Lung (tissue), 12 donors: ENCODE results near the gene LYZL1. TPM values are rescaled to one million over a fixed set of nuclear protein-coding genes. Genes with fewer than 3 reads are reported as not detected.
"Not testable (repeated sequence)": the region's sequence is repeated elsewhere in the genome, so short reads cannot be mapped to it uniquely, and the experiment has no call there.

ENCODE experiments used
- ATAC-seq: fragments of 200-7000 bp; cut with Tn5 transposase; one replicate; pipeline ENCODE4 v1.9.1; 2020; ENCODE audit warnings: moderate number of reproducible peaks; ENCODE audit not compliant: insufficient read depth, low FRiP score
- DNase-seq, 3 donors: peaks; one replicate each; pipeline ENCODE4 v3.0.0-alpha.2; 2013 to 2017
- H3K27ac ChIP-seq, 2 donors: one replicate each; pipeline ENCODE4 v1.5.1; 2013; ENCODE audit warnings: mild to moderate bottlenecking in 2 of 2, moderate library complexity in 2 of 2, control low read depth in 1 of 2, inconsistent platforms in 1 of 2, low read depth in 1 of 2, low read length in 1 of 2
- H3K27me3 ChIP-seq, 3 donors: one replicate each; pipeline ENCODE4 v1.5.1; 2013; ENCODE audit warnings: low read length in 2 of 3; ENCODE audit not compliant: control insufficient read depth in 3 of 3, insufficient read depth in 3 of 3
- H3K36me3 ChIP-seq, 4 donors: one replicate each; pipeline ENCODE4 v1.5.1; 2013; ENCODE audit warnings: low read length in 4 of 4, mild to moderate bottlenecking in 1 of 4, moderate library complexity in 1 of 4; ENCODE audit not compliant: control insufficient read depth in 4 of 4, insufficient read depth in 4 of 4
- H3K4me1 ChIP-seq, 5 donors: one replicate each; pipeline ENCODE4 v1.5.1; 2013; ENCODE audit warnings: low read length in 5 of 5, mild to moderate bottlenecking in 2 of 5, moderate library complexity in 1 of 5; ENCODE audit not compliant: control insufficient read depth in 5 of 5, insufficient read depth in 5 of 5
- H3K4me3 ChIP-seq: one replicate; pipeline ENCODE4 v1.5.1; 2013; ENCODE audit warnings: mild to moderate bottlenecking, control low read depth, moderate library complexity
- H3K9ac ChIP-seq, 2 donors: one replicate each; pipeline ENCODE4 v1.5.1; 2013; ENCODE audit warnings: low read length in 2 of 2, control low read depth in 1 of 2; ENCODE audit not compliant: insufficient read depth in 1 of 2
- H3K9me3 ChIP-seq, 4 donors: one replicate each; pipeline ENCODE4 v1.5.1; 2013; ENCODE audit warnings: low read length in 3 of 4, mild to moderate bottlenecking in 1 of 4, moderate library complexity in 1 of 4; ENCODE audit not compliant: control insufficient read depth in 4 of 4, insufficient read depth in 3 of 4
- WGBS, 2 donors: extraction: QIAGEN DNeasy Blood & Tissue Kit; methylation state at CpG; one replicate each; pipeline ENCODE4 v1.1.7; 2013; 5-methylcytosine and 5-hydroxymethylcytosine counted together
- polyA plus RNA-seq, 2 donors: library from polyadenylated mRNA; stranded (reverse); fragments of 200-250 nt; gene quantifications; one replicate each; pipeline ENCODE4 v1.2.1, GENCODE V29; 2013
- total RNA-seq, 2 donors: library from RNA; depleted of rRNA in 1 of 2; stranded (reverse); fragments of >200 nt in 1 of 2; gene quantifications; one replicate each; pipeline ENCODE4 v1.2.1, GENCODE V29; 2014 to 2021
- TF ChIP-seq, protein P1 (sequence below): IDR thresholded peaks from 2 replicates; pipeline ENCODE4 v1.5.1; 2012; ENCODE audit warnings: mild to moderate bottlenecking; ENCODE audit errors: control extremely low read depth, extremely low read depth
- donor health status: control.
- donor health status: control.
- donor health status: Bipolar disorder and iron deficiency.
- donor health status: healthy.
- donor health status: DM: yes; HTN: yes; CAD: no.

Gene LYZL1
- total and polyA plus RNA-seq, 4 donors, result not detected

DNA sequence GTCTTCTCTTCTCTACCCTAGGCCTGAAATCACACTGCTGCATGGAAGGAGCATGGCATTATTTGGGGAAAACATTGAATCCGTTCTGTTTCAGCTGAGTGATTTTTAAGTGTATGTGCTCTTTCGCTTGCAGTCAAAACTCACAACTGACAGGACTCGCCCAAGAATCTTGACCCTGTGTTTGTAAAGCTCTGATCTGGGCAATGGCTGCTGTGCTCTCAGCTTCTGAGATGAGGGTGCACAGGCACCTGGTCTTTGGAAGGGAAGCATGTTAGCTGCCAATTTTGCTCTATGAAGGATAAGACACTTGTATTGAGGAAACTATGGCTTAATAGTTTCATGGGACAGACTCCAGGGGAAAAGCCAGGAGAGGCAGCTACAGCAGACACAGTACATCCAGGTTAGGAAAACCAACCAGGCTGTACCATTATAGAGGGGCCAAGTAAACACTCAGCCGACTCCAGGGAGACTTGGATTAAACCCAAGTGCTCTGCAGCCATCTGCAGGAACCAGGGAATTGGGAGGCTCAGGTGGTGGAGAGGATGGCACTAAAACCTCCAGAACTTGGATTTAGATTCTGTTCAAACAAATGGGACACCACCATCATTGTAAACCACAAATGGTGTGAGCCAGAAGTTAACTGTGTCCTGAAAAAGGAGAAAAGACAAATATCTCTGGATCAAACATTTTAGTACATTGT lies 43.3 kb downstream of the LYZL1 start:
- Histone ChIP-seq H3K36me3 (no peaks in the 10 kb centered on the region), H3K9me3 (peaks cover 0 to 2% (median 0%) of the 10 kb centered on the region in 4 donors), H3K9ac (no peak overlapping the region), H3K27ac (no peak overlapping the region), H3K27me3 (no peaks in the 10 kb centered on the region), H3K4me3 (no peak overlapping the region), H3K4me1 (peaks cover 0 to 14% (median 3%) of the 10 kb centered on the region in 5 donors)
- TF ChIP-seq, protein P1, sequence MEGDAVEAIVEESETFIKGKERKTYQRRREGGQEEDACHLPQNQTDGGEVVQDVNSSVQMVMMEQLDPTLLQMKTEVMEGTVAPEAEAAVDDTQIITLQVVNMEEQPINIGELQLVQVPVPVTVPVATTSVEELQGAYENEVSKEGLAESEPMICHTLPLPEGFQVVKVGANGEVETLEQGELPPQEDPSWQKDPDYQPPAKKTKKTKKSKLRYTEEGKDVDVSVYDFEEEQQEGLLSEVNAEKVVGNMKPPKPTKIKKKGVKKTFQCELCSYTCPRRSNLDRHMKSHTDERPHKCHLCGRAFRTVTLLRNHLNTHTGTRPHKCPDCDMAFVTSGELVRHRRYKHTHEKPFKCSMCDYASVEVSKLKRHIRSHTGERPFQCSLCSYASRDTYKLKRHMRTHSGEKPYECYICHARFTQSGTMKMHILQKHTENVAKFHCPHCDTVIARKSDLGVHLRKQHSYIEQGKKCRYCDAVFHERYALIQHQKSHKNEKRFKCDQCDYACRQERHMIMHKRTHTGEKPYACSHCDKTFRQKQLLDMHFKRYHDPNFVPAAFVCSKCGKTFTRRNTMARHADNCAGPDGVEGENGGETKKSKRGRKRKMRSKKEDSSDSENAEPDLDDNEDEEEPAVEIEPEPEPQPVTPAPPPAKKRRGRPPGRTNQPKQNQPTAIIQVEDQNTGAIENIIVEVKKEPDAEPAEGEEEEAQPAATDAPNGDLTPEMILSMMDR, result no peak
- WGBS, 2 donors, result 68 to 84% methylated on average over 4 of the region's 4 CpGs
- DNase-seq (no peak), ATAC-seq (no peak)

- Histone ChIP-seq H3K27ac (no peak overlapping the region), H3K27me3 (no peaks in the 10 kb centered on the region), H3K4me1 (peaks cover 0 to 14% (median 3%) of the 10 kb centered on the region in 5 donors), H3K36me3 (no peaks in the 10 kb centered on the region), H3K9me3 (peaks cover 0 to 2% (median 0%) of the 10 kb centered on the region in 4 donors), H3K4me3 (no peak overlapping the region), H3K9ac (no peak overlapping the region)
- WGBS, 2 donors, result 58 to 70% methylated on average over 5 of the region's 5 CpGs
- DNase-seq (no peak), ATAC-seq (no peak)
- TF ChIP-seq, protein P1, result no peak
Observed at GRCh38 chr10:29332761-29333148, 43.9 kb downstream of the LYZL1 start.

DNA sequence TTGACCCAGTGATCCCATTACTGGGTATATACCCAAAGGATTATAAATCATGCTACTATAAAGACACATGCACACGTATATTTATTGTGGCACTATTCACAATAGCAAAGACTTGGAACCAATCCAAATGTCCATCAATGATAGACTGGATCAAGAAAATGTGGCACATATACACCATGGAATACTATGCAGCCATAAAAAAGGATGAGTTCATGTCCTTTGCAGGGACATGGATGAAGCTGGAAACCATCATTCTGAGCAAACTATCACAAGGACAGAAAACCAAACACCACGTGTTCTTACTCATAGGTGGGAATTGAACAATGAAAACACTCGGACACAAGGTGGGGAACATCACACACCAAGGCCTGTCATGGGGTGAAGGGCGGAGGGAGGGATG lies 48.7 kb downstream of the LYZL1 start:
- ATAC-seq, H3K4me3 ChIP-seq, DNase-seq, H3K9me3 ChIP-seq, H3K27ac ChIP-seq, H3K9ac ChIP-seq, H3K36me3 ChIP-seq, H3K27me3 ChIP-seq, H3K4me1 ChIP-seq: not testable (repeated sequence)
- 84 to 86% methylated on average over 3 to 4 of the region's 4 CpGs for WGBS, 2 donors

DNA sequence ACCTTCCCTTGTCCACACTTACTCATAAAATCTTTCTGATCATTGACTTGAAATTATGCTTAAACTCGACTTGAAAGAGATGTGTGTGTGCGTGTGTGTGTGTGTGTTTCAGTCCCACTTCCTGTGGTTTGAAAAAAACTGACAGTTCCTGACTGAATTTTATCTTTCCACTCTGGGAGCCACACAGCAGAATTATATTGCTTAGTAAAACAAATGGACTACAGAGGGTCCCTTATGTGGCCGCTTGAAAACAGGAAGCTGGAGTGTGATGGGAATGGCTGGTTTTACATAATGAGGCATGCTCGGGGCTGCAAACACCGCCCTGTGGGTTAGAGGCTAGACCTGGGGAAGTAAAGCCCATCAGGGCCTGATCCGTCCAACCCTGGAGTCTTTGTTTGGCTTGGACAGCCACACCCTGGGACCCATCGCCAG lies 54.8 kb downstream of the LYZL1 start:
- no peak overlapping the region for H3K9ac ChIP-seq
- peaks cover 0 to 1% (median 0%) of the 10 kb centered on the region in 5 donors for H3K4me1 ChIP-seq
- no peak overlapping the region for H3K4me3 ChIP-seq
- WGBS, 2 donors, result 37 to 53% methylated on average over 7 of the region's 7 CpGs
- no peaks in the 10 kb centered on the region for H3K36me3 ChIP-seq
- DNase-seq (peak in 1 of 3 donors; percentile 50), ATAC-seq (no peak)
- H3K9me3 ChIP-seq, result no peaks in the 10 kb centered on the region
- TF ChIP-seq, protein P1, result no peak
- no peak overlapping the region for H3K27ac ChIP-seq
- H3K27me3 ChIP-seq, result no peaks in the 10 kb centered on the region
